Jurkat, Clone E6-1 (cell line): Measurements from ENCODE around the gene SLC38A4.

Experiments
- DNase-seq: peaks from one replicate; pipeline ENCODE4 v3.0.0-alpha.2; 2011; ENCODE audit warnings: low read depth, low spot score
- H3K4me3 ChIP-seq: 2 replicates; pipeline ENCODE4 v1.5.1; 2011; ENCODE audit warnings: mild to moderate bottlenecking, low read length, control low read depth, moderate library complexity

SLC38A4 gene

DNA sequence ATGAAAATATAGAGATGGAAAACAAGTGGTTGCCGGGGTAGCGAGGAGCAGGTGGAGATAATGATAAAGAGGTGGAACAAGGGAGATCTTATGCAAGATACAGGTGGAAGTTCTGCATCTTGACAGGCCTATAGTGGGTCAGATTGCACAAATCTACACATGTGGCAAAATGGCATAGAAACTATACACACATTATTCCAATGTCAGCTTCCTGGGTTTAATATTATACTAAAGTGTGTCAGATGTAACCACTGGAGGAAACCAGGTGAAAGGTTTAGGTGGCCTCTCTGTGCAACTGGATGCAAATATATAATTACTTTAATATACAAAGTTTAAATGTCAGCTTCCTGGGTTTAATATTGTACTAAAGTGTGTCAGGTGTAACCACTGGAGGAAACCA is 1.1 kb downstream of the SLC38A4 start:
- no peak overlapping the region for H3K4me3 ChIP-seq
- no peak for DNase-seq

DNA sequence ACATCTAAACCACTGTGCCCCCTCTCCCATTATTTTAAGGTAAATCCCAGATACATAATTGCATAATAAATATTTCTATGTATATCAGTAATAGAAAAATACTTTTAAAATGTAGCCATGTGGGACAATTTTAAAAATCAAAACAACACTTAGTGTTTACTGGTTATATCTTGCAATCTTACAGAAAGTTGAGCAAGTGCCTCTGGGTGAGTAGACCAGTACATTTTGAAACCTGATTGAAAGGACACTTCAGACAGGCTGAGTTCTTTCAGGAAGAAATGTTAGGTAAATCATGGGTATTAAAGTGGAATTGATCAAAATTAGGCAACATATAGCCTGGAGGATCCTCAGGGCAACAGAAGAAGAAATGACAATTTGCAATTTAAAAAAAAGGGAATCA is 7.2 kb downstream of the SLC38A4 start:
- no peak for DNase-seq
- H3K4me3 ChIP-seq = no peak overlapping the region

DNA sequence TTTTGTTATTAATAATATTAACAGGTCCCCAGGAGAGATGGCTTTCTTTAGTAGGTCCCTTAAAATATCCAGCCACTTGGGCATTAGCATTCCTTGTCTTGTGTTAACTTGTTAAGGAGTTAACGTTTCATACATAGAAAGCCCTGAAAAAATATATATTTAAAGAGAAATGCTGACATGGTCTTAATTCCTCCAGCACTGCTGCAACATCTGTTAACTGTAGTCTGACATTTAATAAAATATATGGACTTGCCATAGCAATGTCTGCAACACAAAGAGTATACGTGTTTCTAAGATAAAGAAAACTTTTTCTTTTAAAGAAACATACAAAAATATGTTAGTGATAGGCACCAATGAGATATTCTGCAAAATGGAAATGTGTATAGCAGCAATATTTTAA is 10.0 kb downstream of the SLC38A4 start:
- no peak overlapping the region for H3K4me3 ChIP-seq
- DNase-seq = no peak

DNA sequence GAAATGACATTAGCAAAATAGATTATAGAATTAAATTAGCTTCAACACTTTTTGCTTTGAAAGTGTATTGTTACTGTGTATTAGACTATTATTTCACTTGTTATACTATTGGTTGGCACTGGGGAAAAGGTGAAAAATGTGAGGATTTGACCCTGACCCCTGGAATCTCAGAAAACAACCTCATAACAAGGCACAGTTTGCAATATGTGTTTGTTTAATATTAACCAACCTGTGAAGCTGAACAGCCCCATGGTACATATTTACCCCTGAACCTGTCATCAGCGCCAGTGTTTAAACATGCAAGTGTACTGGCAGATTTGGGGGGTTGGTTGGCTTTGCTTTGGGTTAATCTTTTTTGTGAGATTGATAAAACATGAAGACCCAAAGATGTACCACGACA is 11.7 kb downstream of the SLC38A4 start:
- DNase-seq = no peak
- no peak overlapping the region for H3K4me3 ChIP-seq

DNA sequence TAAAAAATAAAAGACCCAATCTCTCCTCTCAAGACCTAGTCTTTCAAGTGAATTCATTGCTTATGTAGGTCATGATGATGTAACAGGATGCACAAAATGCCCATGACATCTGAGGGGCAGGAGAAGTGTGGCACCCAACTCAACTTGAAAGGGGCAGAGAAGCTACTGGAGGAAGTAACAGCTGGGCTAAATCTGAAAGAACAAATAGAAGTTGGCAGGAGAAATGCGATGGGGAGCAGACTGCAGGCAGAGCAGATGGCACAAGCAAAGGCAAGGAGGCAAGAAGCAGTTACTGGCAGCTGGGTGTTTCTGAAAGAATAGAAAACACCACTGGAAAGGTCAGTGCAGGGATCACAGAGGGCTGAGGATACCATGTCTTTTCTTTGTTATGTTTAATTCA is 14.6 kb downstream of the SLC38A4 start:
- peak; percentile 6 for DNase-seq
- no peak overlapping the region for H3K4me3 ChIP-seq

DNA sequence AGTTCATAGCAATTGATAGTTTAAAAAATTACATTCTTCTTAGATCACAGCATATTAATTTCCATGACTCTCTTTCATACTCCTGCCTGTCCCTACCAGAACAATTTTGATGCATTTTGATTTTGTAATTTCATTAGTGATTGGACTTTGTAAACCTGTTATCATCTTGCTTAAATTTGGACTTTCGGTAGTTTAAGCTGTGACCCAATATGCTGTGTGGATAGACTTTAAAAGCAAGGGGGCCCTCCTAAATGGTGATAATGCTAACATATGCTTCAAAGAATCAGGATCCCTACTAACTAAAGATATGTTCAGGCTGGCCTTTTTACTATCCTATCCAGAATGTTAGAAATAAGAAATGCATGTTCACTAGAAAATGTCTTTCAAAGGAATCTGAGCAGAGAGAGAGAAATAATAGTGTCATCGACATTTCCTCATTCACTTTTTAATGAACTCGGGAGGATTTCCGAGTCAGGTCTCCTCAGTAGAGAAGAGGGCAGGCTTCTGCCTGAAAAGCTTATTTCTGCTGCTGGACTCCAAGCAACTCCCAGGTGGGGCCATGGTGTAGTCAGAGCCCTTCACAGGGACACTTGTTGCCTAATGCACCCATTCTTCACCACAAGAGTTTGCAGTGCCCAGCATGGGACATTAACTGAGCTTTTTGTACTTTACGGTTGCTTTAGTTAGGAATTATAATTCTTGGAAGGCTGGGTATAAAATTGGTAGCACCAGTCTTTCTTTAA is 16.7 kb downstream of the SLC38A4 start:
- no peak for DNase-seq
- H3K4me3 ChIP-seq = no peak overlapping the region

DNA sequence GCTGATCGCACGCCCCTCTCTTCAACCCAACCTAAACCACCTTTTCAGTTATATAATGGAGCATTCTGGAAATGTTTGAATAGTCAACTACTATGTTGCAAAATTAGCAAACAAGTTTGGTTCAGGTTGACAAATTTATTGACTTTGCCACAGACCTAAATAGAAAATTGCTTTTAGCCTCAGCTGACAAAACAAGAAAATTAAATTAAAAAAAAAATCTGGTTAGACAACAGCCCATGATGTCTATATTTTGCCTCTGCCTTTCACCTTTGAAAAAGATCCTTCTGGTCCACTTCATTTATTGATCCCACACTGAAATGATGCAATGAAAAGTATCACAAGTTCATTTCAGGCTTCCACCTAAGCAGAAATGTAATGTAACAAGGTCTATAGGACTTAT is 17.5 kb downstream of the SLC38A4 start:
- no peak for DNase-seq
- H3K4me3 ChIP-seq = no peak overlapping the region

DNA sequence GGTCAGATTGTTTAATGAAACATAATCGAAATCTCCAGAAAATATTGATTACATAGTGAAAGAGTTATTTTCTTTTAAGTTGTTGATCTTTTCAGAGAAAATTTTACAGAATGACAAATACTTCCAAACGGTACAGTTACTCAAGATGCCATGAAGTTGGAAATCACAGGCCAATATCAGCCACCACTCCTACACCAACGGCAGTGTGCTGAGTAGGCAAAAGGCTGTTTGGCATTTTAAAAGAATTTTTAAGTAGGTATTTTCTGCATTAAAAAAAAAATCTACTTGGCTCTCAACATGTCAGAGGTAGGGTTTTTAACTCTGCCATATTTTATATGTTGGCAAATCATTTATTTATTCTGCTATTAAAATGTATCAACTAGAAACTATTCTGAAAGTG is 21.7 kb downstream of the SLC38A4 start:
- no peak for DNase-seq
- H3K4me3 ChIP-seq = no peak overlapping the region

DNA sequence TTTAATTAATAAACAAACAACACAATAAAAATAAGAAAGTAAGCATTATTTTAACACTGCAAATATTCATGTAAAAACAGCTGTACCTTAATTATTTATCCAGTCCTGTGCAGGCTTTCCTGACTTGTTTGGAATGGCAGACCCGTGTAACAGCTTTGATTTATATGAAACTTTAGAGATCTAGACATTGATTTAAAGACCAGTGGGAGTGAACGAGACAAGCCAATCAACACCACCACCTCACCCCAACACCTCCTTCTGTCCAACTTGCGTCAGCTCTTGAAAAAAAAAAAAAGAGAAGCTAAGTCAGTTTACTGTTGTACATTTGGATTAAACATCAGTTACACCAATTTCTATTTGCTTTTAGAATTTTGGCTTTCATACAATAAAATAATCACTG is 22.3 kb downstream of the SLC38A4 start:
- no peak overlapping the region for H3K4me3 ChIP-seq
- DNase-seq = no peak

DNA sequence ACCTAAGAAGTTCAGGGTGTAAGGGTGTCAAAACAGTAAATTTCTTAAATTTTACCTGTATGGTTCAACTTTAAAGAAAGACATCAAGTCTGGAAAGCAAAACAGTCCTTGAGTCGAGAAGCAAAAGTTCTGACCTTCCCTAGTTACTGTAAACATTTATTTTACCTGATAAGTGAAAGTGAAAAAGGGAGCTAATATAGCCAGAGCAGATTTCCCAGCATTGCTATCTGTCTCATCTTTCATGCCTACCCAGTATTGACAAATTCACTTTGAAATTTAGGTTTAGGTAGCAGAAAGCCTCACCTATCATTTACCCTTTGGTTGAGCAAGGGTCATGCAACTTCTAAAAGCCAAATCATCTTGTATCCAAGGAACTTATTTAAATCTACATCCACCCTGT is 24.5 kb downstream of the SLC38A4 start:
- H3K4me3 ChIP-seq = no peak overlapping the region
- DNase-seq = no peak

DNA sequence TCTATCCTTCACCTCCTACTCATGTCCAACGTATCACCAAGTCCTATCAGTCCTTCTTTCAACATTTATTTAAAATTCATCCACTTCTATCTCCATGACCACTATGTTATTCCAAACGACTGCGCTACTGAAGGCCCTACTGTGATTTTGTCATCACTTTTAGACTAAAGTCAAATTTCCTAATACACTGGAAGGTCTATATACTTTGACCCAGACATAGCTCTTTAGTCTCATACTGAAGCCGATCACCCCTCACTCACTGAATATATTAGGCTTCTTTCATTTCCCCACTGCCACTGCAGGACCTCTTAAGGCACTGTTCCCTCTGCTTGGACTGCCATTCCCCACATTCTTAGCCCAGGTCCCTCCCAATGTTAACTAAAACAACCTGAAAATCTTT is 25.6 kb downstream of the SLC38A4 start:
- no peak overlapping the region for H3K4me3 ChIP-seq
- DNase-seq = no peak

DNA sequence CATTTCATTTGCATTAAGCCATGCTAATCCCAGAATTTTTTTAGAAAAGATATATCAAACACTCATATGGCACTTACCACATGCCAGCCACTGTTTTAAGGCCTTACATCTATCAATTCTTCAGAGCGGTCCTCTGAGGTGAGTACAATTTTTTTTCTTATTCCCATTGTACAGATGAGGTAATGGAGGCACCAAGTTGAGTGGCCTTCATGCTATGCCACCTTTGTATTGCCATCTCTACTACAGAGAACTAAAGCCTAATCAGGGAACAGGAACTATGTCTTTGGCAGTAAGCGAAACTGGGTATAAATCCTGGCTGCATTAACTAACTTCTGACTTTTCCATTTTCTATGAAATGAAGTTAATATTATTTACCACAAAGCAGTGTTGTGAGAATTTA is 27.1 kb downstream of the SLC38A4 start:
- no peak for DNase-seq
- H3K4me3 ChIP-seq = no peak overlapping the region

DNA sequence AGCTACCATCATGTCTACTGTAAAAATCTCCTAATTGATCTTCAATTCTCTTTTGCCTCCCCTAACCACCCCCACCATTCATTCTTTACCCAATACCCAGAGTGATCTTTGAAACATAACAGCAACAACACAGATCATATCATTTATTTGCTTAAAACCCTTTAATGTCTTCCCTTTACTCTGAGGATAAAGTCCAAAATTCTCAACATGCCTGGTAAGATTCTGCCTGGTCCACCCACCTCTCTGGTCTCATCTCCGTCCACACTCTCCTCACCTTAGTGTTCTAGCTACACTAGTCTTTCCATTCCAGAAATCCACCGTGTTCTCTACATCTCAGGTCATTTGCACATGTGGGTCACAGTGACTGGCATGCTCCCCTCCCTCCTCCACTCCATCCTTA is 27.7 kb downstream of the SLC38A4 start:
- DNase-seq = no peak
- H3K4me3 ChIP-seq = no peak overlapping the region

DNA sequence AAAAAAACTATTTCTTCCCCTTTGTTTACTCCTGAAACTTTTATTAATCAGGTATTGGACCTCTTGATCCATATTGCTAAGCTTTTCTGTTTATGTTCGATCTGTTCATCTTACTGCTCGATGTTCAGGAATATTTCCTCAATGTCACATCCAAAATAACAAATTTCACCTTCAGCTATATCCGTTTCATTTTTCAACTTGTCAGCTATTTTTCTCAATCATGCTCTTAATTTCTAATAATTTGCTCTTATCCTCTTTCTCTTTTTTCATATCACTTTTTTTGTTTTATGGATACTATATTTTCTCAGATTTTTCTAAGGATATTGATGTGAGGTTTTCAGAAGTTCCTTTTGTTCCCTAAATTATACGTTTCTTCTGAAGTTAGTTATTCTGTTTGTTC is 29.8 kb downstream of the SLC38A4 start:
- no peak overlapping the region for H3K4me3 ChIP-seq
- DNase-seq = no peak

DNA sequence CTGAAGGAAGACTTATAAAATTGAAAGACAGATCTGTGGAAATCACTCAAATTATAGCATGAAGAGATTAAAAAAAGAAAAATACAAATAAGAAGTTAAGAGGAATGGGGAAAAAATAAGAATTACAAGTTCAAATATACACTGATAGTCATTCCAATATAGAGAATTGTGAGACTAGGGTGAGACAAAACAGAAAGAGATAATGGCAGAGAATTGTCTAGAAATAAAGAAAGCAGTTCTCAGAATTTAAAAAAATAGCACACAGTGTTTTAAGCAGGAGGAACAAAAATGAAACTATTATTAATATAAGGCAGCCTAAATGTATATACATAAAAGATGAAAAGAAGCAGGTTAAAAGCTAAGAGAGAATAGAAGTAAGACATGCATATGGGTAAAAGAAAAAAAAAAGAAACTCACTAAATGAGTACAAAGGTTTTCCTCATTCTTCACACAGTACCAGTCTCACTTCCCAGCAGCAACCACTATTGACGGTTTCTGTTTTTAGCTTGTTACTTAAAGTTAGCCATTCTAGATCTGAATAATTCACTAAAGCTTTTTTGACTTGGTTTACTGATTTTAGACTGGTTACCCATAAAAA is 31.1 kb downstream of the SLC38A4 start:
- no peak overlapping the region for H3K4me3 ChIP-seq
- no peak for DNase-seq

DNA sequence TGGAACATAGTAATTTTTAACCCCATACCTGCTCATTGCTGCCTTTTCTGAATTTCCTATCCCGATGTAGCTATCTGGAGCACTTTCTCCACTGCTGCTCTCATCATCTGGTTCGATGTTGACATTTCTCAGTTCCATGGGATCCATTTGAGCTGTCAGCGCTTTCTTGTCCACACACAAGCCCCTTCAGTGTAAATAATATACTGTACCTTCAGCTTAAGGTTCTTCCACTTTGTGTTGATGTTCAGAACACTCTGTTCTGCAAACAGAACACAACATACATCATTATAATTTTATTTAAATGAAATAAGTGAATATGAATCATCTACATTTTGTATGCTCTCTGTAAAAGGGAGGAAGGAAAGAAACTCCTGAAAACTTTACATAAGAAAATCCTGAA is 32.9 kb downstream of the SLC38A4 start:
- DNase-seq = no peak
- H3K4me3 ChIP-seq = no peak overlapping the region

DNA sequence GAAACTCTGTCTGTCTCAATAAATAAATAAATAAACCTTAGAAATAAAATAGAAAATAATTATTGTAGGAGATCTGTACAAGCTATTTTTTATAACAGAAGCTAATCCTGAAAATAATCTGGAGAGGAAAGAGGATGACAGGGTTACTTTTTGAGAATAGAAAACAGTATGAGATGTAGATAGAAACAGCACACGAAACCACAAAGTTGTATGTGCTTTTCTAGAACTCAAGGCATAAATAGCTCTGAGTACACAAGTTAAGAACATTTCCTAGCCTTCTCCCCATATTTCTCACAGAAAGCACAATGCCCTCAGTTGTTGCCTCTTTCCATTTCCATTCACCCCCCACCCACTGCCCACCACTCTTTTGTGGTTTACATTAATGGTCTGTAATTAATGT is 35.7 kb downstream of the SLC38A4 start:
- H3K4me3 ChIP-seq = no peak overlapping the region
- DNase-seq = no peak

DNA sequence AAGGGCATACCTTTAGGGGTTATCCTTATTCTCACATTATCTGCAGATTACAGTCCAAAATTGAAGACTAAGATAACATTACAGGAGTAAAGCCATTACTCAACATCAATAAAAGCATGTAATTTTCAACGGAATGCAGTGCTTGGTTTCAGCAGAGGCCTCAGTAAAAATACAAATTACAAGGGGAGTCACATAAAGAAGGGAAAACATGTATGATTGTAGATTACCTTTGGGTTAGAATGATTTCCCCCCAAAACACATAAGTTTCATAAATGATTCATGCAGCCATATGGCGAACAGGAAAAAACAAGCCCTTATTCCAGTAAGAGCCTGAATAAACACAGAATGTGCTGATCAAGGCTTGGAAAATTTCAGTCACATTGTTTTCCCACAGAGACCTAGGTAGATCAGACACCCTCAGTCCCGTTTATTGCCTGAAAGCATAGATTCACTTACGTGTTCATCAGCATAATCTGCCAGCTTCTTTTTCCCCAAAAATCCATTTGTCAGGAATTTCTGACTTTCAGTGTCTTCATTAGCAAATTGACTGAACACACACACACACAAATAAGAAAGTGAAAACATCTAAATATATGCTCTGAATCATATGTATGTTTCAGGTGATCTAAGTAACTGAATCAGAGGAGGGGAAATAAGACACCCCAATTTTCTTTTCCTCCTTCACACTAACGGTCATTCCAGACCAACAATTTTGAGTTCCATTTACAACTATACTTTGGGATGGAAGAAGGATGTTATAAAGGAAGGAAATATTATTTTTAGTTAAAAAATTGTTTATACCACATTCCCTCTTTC is 37.5 kb downstream of the SLC38A4 start:
- no peak overlapping the region for H3K4me3 ChIP-seq
- no peak for DNase-seq

DNA sequence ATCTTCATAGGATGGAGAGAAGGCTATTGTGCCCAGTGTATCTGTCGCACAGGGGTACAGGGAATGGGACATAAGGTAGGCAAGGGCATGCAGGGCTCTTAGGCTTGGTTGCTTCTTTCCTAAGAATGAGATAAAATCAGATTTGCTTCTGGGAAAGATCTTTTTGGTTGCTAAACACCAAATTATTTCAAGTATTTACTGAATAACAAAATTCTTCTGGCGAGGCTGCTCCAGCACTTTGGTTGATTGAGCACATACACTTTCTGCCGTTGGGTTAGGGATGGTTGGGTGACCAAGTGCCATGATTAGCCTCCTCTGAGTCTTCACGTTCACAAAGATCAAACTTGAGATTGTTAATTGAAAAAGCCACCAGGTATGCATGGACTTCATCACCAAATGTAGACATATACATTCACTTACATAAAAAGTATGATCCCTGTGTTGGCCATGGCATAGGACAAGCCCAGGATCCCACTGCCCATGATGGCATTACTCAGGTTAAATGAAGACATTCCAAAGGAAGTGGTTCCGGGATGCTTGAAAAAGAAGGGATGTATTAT is 38.2 kb downstream of the SLC38A4 start:
- no peak for DNase-seq
- no peak overlapping the region for H3K4me3 ChIP-seq

DNA sequence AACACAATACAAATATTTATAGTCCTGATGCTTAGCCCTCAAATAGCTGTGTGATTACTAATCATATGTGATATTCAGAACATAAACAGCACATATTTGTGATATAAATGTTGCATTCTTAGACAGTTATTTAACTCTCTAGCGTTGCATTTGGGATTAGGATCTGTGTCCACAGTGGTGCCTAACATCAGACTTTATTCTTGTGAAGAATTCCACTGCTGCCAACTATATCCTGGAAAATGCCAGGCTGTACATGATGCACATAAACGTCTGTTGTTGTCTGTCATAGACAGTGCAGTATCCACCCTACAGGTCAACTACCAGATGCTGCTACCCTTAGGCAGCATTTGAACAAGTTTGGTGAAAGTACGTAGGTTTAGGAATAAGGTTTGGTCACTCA is 39.0 kb downstream of the SLC38A4 start:
- DNase-seq = no peak
- H3K4me3 ChIP-seq = no peak overlapping the region
